ENCODE results near the gene UNKL.

DNA sequence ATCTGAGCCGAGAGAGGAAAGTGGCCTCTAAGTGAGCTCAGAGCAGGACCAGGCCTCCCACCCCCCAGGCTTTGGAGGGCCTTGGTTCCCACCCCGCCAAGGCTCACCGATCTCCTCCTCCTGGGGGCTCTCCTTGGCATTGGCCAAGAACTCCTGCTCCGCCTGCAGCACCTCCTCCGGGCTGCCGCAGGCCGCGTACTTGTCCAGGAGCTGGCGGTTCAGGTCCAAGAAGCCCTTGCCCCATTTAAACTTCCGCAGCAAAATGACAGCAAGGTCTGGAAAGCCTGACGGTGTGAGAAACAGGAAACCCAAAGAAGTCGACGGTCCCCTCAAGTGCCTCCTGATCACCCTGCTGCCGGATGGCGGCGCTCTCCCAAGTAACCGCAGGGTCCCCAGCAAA lies 64.6 kb downstream of the UNKL start:
- TF ChIP-seq, protein P1, sequence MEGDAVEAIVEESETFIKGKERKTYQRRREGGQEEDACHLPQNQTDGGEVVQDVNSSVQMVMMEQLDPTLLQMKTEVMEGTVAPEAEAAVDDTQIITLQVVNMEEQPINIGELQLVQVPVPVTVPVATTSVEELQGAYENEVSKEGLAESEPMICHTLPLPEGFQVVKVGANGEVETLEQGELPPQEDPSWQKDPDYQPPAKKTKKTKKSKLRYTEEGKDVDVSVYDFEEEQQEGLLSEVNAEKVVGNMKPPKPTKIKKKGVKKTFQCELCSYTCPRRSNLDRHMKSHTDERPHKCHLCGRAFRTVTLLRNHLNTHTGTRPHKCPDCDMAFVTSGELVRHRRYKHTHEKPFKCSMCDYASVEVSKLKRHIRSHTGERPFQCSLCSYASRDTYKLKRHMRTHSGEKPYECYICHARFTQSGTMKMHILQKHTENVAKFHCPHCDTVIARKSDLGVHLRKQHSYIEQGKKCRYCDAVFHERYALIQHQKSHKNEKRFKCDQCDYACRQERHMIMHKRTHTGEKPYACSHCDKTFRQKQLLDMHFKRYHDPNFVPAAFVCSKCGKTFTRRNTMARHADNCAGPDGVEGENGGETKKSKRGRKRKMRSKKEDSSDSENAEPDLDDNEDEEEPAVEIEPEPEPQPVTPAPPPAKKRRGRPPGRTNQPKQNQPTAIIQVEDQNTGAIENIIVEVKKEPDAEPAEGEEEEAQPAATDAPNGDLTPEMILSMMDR (conservative IDR thresholded peaks at IDR 0.05; ENCODE audit: low read depth, low read length), result no peak
- TF ChIP-seq EZH2 (IDR thresholded peaks at IDR 0.05; ENCODE audit: low read length, unreplicated experiment), result no peak
